Measurements from ENCODE around the gene STEAP2.

STEAP2 gene

DNA sequence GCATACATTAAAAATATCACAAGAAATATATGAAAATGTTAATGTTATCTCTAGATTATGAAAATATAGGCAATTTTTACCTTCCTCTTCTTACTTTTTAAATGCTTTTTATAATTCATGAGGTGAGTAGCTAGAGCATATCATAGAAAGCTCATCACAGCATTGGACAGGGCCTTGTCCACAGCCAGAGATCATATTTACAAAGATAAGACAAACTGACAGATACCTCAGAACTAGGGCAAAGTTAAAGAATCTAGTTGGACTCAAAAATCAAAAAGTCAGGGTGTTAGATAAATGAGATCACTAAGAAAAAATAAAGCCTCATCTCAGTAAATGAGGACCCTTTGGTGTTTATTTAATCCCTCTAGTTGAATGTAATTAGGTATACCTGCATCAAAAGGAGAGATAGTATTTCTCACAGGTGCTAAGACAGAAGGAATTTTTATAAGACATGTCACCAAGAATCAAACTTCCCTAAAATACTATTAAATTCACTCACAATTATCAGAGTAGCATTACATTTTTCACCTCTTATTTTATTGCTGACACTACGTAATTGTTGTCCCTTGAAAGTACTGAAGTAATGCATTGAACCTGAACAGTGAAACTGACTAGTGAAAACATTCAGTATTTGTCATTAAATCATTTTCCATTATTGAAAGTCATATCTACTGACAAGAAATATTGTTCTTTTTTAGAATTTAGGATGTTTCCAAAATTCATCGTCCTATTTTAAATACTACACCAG, 59.1 kb downstream of the STEAP2 start:
- no peak overlapping the region for H3K4me2 ChIP-seq

DNA sequence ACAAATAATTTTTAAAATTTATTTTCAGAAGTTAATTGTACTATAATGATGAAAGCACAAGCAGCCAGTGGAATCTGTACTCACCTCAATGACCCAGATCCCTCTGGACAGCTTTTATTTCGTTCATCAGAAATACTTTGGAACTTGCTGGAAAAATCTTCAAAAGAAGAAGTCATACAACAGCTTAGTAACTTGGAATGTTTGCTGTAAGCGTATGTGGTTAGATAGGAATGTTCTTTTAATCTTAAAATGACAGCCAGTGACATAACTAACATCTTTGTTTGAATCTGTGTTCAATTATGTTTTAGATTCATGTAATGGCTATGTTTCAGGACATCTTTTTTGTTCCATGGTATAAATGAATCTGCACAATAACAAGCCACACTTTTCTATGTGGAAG, 60.2 kb downstream of the STEAP2 start:
- TF ChIP-seq Cebpa-rat (IDR thresholded peaks at IDR 0.05) = no peak
- peaks cover 0 to 30% (median 2%) of the 10 kb centered on the region in 10 experiments; a peak in 9 of 20 replicates for H3K4me1 ChIP-seq
- H4K20me1 ChIP-seq = no peaks in the 10 kb centered on the region
- H3K4me2 ChIP-seq = no peak overlapping the region
- no peak overlapping the region for H3K9ac ChIP-seq
- H3K36me3 ChIP-seq = no peaks in the 10 kb centered on the region
- H3K27me3 ChIP-seq = no peaks in the 10 kb centered on the region
- no peak overlapping the region for H3K27ac ChIP-seq
- H3K4me3 ChIP-seq = no peak overlapping the region
- no peaks in the 10 kb centered on the region for H3K9me3 ChIP-seq (replicated peaks in 1 of 11)

More for the DNA sequence above, 59.1 kb downstream of the STEAP2 start:
- Histone ChIP-seq H4K20me1 (no peaks in the 10 kb centered on the region), H3K4me3 (no peak overlapping the region), H3K27ac (no peak overlapping the region), H3K4me1 (peaks cover 0 to 41% (median 3%) of the 10 kb centered on the region in 10 experiments; a peak in 9 of 20 replicates), H3K27me3 (no peaks in the 10 kb centered on the region), H3K36me3 (no peaks in the 10 kb centered on the region), H3K9me3 (replicated peaks in 1 of 11) (no peaks in the 10 kb centered on the region), H3K9ac (no peak overlapping the region)
- no peak for TF ChIP-seq Cebpa-rat (IDR thresholded peaks at IDR 0.05)

DNA sequence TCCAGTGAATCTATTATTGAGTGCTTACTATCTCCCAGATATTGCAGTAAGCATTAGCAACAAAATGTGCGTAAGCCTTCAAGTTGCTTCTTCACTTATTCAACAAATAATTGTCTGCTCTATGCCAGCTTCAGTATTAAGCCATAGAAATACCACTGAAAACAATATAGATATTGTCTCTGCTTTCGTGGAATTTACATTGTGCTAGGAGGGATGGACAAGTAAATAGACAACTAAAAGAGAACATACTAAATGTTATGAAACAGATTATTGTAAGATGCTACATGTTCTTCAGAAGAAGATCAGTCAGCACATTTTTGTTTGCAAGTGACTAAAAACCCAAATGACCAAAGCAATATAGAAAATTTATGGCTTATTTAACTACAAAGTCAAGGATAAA, 60.7 kb downstream of the STEAP2 start:
- Histone ChIP-seq H3K4me1 (peaks cover 0 to 25% (median under 1%) of the 10 kb centered on the region in 10 experiments; a peak in 8 of 20 replicates), H3K9me3 (replicated peaks in 1 of 11) (no peaks in the 10 kb centered on the region), H3K9ac (no peak overlapping the region), H3K4me2 (no peak overlapping the region), H3K36me3 (no peaks in the 10 kb centered on the region), H4K20me1 (no peaks in the 10 kb centered on the region), H3K4me3 (no peak overlapping the region), H3K27me3 (no peaks in the 10 kb centered on the region), H3K27ac (no peak overlapping the region)
- no peak for TF ChIP-seq Cebpa-rat (IDR thresholded peaks at IDR 0.05)

DNA sequence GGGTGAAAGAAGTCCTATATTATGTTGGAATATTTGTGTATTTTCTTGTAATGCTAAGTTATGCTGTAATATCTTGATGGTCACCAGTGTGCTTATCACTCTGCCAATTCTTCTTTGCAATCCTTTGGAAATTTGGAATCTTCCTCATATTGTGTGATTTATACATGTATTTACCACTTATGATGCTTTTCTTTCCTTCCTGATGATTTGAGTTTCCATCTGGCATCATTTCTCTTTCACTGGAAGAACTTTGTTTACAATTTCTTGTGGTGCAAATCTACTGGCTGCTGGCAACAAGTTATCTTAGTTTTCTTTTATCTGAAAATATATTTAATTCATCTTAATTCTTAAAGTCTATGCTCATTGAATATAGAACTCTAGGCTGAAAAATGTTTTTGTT, 62.6 kb downstream of the STEAP2 start:
- H3K27me3 ChIP-seq = no peaks in the 10 kb centered on the region
- H4K20me1 ChIP-seq = no peaks in the 10 kb centered on the region
- TF ChIP-seq Cebpa-rat (IDR thresholded peaks at IDR 0.05) = no peak
- no peak overlapping the region for H3K4me2 ChIP-seq
- H3K4me3 ChIP-seq = no peak overlapping the region
- H3K4me1 ChIP-seq = peaks cover 0 to 8% (median 0%) of the 10 kb centered on the region in 10 experiments; a peak in 5 of 20 replicates
- no peaks in the 10 kb centered on the region for H3K36me3 ChIP-seq
- H3K9ac ChIP-seq = no peak overlapping the region
- no peaks in the 10 kb centered on the region for H3K9me3 ChIP-seq (replicated peaks in 1 of 11)
- no peak overlapping the region for H3K27ac ChIP-seq

DNA sequence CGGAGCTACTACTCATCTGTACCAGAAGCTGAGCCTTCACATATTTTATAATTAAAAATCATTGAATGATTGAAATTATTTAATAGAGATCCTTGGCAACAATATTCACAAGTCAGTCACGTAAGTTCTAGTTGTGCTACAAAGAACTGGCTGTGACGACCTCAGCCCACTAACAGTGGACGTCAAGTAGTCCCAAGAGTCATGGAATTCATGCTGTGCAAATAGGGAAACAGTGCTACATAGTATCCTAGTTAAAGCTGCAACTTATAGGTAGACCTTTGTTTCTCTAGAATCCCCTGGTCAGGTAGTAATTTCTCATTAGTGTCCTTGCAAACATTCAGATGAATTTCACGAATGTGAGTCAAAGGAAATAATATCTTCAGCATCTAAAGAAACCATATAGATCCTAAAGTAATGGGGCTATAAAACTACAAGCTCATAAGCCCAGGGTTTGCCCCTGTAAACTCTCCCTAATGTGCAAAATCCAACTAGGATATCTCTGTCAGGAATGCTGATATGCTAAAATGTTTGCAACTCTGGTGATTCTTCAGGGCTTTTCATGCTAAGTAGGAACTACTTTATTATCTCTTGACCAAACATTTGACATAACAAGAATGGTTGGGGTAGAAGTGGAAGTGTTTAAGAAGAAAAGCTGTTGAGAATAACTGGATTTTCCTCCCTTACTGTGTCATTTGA, 64.6 kb downstream of the STEAP2 start:
- Histone ChIP-seq H3K9ac (no peak overlapping the region), H3K27me3 (no peaks in the 10 kb centered on the region), H3K27ac (no peak overlapping the region), H4K20me1 (no peaks in the 10 kb centered on the region), H3K9me3 (replicated peaks in 1 of 11) (no peaks in the 10 kb centered on the region), H3K4me2 (no peak overlapping the region), H3K36me3 (no peaks in the 10 kb centered on the region), H3K4me1 (no peaks in the 10 kb centered on the region), H3K4me3 (no peak overlapping the region)
- TF ChIP-seq Cebpa-rat (IDR thresholded peaks at IDR 0.05) = no peak

All from BLaER1 treated with 17β-estradiol and CSF1 and Interleukin-3, amounts not matched to agents 10 nM and 100 nM (cell line).